ENCODE results near the gene UBE2I. TPM values are rescaled to one million over a fixed set of nuclear protein-coding genes. Genes with fewer than 3 reads are reported as not detected.
A peak's percentile ranks its signal among the peaks of the same experiment; 100 is the strongest.

The UBE2I gene
- polyA plus RNA-seq, 4 donors: 152 to 184 (median 163) TPM

GRCh38 chr16:1340730-1341494 is 31.5 kb downstream of the UBE2I start:
- DNase-seq (ENCODE audit: low read depth in 4 of 4, low spot score in 2 of 4): no peak

GRCh38 chr16:1341495-1342420 is 32.3 kb downstream of the UBE2I start:
- no peak for DNase-seq (ENCODE audit: low read depth in 4 of 4, low spot score in 2 of 4)

- DNase-seq (ENCODE audit: low read depth in 4 of 4, low spot score in 2 of 4): peak in 3 of 4 donors; percentile 77 to 84 (median 82)
These were observed 33.3 kb downstream of the UBE2I start for GRCh38 chr16:1342526-1343427.

- DNase-seq (ENCODE audit: low read depth in 4 of 4, low spot score in 2 of 4): no peak
These were observed 34.2 kb downstream of the UBE2I start for GRCh38 chr16:1343428-1344242.

GRCh38 chr16:1344499-1344898 is 35.1 kb downstream of the UBE2I start:
- no peak for DNase-seq (ENCODE audit: low read depth in 4 of 4, low spot score in 2 of 4)

- DNase-seq (ENCODE audit: low read depth in 4 of 4, low spot score in 2 of 4): no peak
These were observed 35.7 kb downstream of the UBE2I start for GRCh38 chr16:1345087-1345486.

- DNase-seq (ENCODE audit: low read depth in 4 of 4, low spot score in 2 of 4): no peak
These were observed 36.4 kb downstream of the UBE2I start for GRCh38 chr16:1345651-1346421.

- DNase-seq (ENCODE audit: low read depth in 4 of 4, low spot score in 2 of 4): no peak
These were observed 37.2 kb downstream of the UBE2I start for GRCh38 chr16:1346422-1347285.

- DNase-seq (ENCODE audit: low read depth in 4 of 4, low spot score in 2 of 4): no peak
These were observed 37.9 kb downstream of the UBE2I start for GRCh38 chr16:1347286-1347855.

- no peak for DNase-seq (ENCODE audit: low read depth in 4 of 4, low spot score in 2 of 4)
These were observed 38.5 kb downstream of the UBE2I start for GRCh38 chr16:1347962-1348361.

GRCh38 chr16:1348441-1348840 is 39.0 kb downstream of the UBE2I start:
- DNase-seq (ENCODE audit: low read depth in 4 of 4, low spot score in 2 of 4): no peak

GRCh38 chr16:1348926-1349325 is 39.5 kb downstream of the UBE2I start:
- DNase-seq (ENCODE audit: low read depth in 4 of 4, low spot score in 2 of 4): no peak

- DNase-seq (ENCODE audit: low read depth in 4 of 4, low spot score in 2 of 4): no peak
These were observed 39.9 kb downstream of the UBE2I start for GRCh38 chr16:1349351-1349750.

GRCh38 chr16:1349951-1350350 is 40.5 kb downstream of the UBE2I start:
- no peak for DNase-seq (ENCODE audit: low read depth in 4 of 4, low spot score in 2 of 4)

- no peak for DNase-seq (ENCODE audit: low read depth in 4 of 4, low spot score in 2 of 4)
These were observed 41.3 kb downstream of the UBE2I start for GRCh38 chr16:1350691-1351090.

- no peak for DNase-seq (ENCODE audit: low read depth in 4 of 4, low spot score in 2 of 4)
These were observed 41.8 kb downstream of the UBE2I start for GRCh38 chr16:1351215-1351581.

GRCh38 chr16:1351582-1352362 is 42.3 kb downstream of the UBE2I start, which contains the start of the genes GNPTG and TSR3:
GNPTG (plus strand) TSS chr16:1351931; CDS start chr16:1351966, 35 bp downstream.
TSR3 (minus strand) TSS chr16:1351878; CDS start chr16:1351804, 74 bp downstream.
- peak in 3 of 4 donors; percentile 65 to 66 (median 66) for DNase-seq (ENCODE audit: low read depth in 4 of 4, low spot score in 2 of 4)
